Measurements from ENCODE around the gene TRPM8.

The TRPM8 gene

DNA sequence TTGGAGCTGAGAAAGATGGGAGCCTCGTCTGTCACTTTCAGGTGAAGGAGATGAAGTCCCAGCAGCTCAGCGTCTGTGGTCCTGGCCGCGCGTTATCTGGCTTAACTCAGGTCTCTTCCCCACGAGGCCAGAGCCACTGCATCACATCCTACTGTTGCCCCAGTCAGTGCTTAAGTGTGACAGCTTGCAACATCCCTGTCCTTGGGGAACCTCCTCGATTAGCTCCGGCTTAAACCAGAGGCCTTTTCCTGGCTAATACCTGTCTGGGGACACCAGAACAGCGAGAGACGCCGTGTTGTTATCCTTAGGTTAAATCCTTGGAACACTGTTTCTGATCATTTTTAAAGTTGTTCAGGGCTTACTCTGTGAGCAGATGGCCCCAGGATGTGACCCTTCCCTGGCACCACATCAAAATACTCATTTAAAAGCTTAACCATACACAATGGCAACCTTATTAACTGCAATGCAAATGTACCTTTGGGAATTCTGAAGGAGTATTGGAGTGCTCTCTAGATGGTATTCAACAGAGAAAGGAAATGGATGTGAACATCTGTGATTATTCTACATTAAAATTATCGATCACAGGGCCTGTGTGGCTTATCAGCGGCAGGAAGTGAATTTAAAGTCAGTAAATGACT is 72.2 kb downstream of the TRPM8 start:
- DNase-seq (ENCODE audit: low read depth), result no peak
- no peak overlapping the region for H3K4me3 ChIP-seq (ENCODE audit: low read depth, low read length)
- TF ChIP-seq CTCF (IDR thresholded peaks at IDR 0.05; ENCODE audit: low read depth, low read length), result no peak
- no peak for TF ChIP-seq MAX (IDR thresholded peaks at IDR 0.05; ENCODE audit: low read depth, low read length)
- TF ChIP-seq MYC (IDR thresholded peaks at IDR 0.05; ENCODE audit: low read depth, low read length), result no peak
- TF ChIP-seq POLR2A (IDR thresholded peaks at IDR 0.05; ENCODE audit: extremely low read depth, insufficient read length), result no peak

DNA sequence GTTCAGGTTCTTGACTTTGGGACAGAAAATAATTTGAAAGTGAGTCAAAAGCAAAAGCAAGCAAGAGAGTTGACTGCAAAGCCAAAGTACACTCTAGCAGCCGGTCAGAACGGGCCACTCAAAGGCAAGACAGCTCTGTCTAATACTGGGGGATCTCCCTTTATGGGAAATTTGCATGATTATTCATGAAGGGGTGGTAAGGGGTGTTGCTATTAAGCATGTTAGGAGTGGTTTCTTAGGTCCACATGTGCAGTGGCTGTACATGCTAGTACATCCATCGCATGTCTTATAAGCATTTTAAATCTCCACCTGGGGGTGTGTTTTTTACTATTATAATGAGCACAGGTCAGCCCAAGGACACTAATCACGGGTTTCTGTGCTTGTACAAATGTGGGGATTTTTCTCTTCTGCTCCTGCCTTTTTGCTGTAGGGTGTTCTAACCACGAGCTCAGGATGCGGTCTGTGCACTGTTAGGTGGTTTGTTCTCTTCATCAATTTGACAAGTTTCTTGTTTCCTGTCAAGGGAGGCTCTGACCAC is 73.2 kb downstream of the TRPM8 start:
- no peak for DNase-seq (ENCODE audit: low read depth)
- H3K4me3 ChIP-seq (ENCODE audit: low read depth, low read length), result no peak overlapping the region
- TF ChIP-seq CTCF (IDR thresholded peaks at IDR 0.05; ENCODE audit: low read depth, low read length) (no peak), POLR2A (IDR thresholded peaks at IDR 0.05; ENCODE audit: extremely low read depth, insufficient read length) (no peak), MAX (IDR thresholded peaks at IDR 0.05; ENCODE audit: low read depth, low read length) (no peak), MYC (IDR thresholded peaks at IDR 0.05; ENCODE audit: low read depth, low read length) (no peak)

DNA sequence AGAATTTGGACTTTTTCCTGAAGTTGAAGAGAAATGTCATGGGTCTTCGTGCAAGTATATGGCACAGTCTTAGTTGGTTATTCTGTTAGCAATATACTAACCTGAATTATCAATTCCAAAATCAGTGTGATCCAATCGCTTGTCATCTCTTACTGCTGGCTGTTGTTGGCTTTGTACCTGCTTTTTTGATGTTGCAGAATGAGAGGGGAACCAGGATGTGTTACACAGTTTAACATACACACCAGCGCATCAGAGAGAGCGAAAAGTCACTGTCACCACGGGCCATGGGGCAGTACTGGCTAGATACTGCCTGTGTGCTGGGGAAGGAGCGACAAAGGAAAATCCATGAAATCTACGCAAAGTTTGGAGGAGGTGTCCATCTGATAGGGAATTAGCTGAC is 74.0 kb downstream of the TRPM8 start:
- TF ChIP-seq MAX (IDR thresholded peaks at IDR 0.05; ENCODE audit: low read depth, low read length) (no peak), POLR2A (IDR thresholded peaks at IDR 0.05; ENCODE audit: extremely low read depth, insufficient read length) (no peak), CTCF (IDR thresholded peaks at IDR 0.05; ENCODE audit: low read depth, low read length) (no peak), MYC (IDR thresholded peaks at IDR 0.05; ENCODE audit: low read depth, low read length) (no peak)
- no peak overlapping the region for H3K4me3 ChIP-seq (ENCODE audit: low read depth, low read length)
- DNase-seq (ENCODE audit: low read depth), result no peak

DNA sequence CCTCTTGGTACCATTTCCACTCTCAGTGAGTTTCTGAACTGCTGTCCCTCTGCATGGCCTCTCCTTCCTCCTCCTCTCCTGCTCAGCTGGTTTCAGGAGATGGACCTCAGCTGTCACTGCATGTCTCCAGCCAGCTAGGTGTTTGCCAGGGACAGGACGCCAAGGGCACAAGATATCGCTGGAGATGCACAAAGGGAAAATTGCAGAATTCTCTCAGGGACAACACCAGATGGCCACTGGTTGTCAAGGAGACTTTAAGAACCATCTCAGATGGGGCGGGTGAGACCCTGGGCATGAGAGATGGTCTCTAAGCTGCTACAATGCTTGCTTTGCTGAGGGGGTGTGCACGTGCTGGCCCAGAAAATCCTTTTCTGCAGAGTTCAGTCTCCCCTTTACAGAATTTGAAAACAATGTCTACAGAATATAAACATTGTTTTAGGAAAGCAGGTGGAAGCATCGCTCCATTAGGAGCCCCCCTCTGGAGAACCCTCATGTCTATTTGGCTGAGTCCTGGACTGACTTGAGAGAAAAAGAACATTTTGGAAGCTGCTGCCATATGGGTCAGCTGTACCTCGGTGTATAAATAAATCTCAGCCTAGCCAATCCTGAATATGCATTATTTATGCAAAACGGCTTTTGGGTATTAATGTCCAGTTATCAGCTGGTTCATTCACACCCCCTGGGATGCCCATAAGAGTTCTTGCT is 75.5 kb downstream of the TRPM8 start:
- no peak for TF ChIP-seq MAX (IDR thresholded peaks at IDR 0.05; ENCODE audit: low read depth, low read length)
- TF ChIP-seq MYC (IDR thresholded peaks at IDR 0.05; ENCODE audit: low read depth, low read length), result no peak
- TF ChIP-seq POLR2A (IDR thresholded peaks at IDR 0.05; ENCODE audit: extremely low read depth, insufficient read length), result no peak
- no peak for TF ChIP-seq CTCF (IDR thresholded peaks at IDR 0.05; ENCODE audit: low read depth, low read length)
- H3K4me3 ChIP-seq (ENCODE audit: low read depth, low read length), result no peak overlapping the region
- DNase-seq (ENCODE audit: low read depth), result no peak

DNA sequence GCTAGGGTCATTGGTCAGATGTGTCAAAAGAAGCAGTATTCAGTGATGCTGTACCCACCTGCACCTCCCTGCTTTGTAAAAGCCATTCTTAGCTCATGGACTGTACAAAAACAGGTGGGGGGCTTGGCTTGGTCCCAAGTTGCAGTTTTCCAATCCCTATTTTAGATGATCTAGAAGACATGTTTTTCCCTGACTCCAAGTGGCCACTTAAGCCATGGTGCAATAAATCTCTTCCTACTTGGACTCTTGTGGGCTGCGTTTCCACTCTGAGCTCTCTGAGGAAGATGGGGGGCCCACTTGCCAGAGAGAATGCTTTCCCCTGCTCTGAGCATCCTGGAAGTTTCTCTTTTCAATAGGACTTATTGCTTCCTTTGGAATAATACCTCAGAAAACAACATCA is 76.3 kb downstream of the TRPM8 start:
- TF ChIP-seq POLR2A (IDR thresholded peaks at IDR 0.05; ENCODE audit: extremely low read depth, insufficient read length) (no peak), CTCF (IDR thresholded peaks at IDR 0.05; ENCODE audit: low read depth, low read length) (no peak), MAX (IDR thresholded peaks at IDR 0.05; ENCODE audit: low read depth, low read length) (no peak), MYC (IDR thresholded peaks at IDR 0.05; ENCODE audit: low read depth, low read length) (no peak)
- no peak overlapping the region for H3K4me3 ChIP-seq (ENCODE audit: low read depth, low read length)
- DNase-seq (ENCODE audit: low read depth), result no peak

Data from NB4 (cell line).